NCI-H1092 (cell line): ENCODE measurements around the gene HAP1.
"Not testable (repeated sequence)": the region's sequence is repeated elsewhere in the genome, so short reads cannot be mapped to it uniquely, and the experiment has no call there.

Experiments
- DNase-seq: peaks from one replicate; lab custom pipeline; 2025; lab: John Stamatoyannopoulos, UW

Gene HAP1, protein sequence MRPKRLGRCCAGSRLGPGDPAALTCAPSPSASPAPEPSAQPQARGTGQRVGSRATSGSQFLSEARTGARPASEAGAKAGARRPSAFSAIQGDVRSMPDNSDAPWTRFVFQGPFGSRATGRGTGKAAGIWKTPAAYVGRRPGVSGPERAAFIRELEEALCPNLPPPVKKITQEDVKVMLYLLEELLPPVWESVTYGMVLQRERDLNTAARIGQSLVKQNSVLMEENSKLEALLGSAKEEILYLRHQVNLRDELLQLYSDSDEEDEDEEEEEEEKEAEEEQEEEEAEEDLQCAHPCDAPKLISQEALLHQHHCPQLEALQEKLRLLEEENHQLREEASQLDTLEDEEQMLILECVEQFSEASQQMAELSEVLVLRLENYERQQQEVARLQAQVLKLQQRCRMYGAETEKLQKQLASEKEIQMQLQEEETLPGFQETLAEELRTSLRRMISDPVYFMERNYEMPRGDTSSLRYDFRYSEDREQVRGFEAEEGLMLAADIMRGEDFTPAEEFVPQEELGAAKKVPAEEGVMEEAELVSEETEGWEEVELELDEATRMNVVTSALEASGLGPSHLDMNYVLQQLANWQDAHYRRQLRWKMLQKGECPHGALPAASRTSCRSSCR

DNA sequence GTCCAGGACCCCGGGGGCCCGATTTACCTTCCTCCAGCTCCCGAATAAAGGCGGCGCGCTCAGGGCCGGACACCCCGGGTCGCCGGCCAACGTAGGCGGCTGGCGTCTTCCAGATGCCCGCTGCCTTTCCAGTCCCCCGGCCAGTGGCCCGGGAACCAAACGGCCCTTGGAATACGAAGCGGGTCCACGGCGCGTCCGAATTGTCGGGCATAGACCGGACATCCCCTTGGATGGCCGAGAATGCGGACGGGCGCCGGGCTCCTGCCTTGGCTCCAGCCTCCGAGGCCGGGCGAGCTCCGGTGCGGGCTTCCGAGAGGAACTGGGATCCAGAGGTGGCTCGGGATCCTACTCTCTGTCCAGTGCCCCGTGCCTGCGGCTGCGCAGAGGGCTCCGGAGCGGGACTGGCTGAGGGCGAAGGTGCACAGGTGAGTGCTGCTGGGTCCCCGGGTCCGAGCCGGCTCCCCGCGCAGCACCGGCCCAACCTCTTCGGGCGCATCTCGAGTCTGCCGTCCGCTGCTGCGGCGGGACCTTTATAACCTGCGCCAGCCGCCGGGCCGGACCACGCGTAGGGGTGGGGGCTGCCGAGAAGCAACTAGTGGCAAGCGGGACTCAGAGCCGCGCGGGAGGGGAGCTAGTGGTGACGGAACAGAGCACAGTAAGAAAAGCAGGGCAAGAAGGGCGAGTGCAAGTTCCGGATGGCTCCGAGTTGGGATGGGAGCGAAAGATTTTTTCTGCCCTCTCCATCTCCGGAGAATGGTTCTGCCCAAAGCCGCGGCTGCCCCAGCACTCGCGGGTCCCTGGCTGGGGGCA lies at the start of gene HAP1:
Gene HAP1 (minus strand): TSS at position 505 of the 810 bp plus-strand sequence. CDS start 9 bp downstream, at position 496.
- no peak for DNase-seq

DNA sequence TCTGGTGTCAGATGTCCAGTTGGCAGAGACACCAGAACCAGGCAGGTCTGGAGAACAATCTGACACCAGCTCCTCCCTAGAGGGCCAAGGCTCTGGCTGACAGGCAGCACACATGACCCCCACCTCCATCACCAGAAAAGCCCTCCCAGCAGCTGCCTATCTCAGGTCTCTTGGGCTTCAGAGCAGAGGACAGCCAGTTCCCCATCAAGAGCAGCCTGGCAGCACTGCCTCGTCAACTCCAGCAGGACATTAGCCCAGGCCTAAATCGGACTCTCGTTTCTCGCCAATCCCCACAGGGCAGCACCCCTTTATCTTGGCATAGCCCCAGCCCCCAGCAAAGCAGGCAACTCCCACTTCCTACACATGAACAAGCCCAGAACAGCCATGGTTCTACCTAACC lies 47.7 kb upstream of the HAP1 start:
- no peak for DNase-seq

DNA sequence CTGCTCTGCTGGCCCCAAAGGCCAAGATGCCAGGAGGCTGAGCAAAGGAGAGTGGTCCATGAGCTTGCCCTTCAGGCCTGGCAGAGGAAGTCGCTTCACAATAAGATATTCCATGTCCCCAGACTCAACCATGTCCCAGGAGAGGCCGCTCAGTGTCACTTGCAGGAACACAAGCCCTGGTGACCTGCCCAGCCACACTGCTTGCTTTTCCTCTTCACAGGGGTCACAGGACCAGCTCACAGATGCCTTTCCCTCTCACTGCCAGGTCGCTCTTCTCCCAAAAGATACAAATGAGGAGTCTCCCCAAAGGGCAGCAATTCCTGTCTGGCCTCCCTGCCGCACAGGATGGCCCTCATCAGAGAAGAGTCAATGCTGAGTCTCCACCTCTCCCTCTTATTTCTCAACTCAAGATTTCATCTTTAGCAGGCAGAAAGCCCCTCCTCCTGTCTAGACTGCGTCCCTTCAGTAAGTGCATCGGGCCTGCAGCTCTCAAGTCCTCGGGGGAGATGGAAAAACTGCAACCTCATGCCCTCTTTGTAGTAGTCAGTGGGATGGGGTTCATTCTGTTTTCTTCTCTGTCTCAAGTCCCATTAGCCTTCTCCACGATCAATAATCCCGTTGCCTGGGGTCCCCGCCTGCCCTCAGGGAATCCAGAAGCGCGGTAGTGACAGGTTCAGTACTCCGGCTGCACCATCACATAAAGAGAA lies 47.1 kb upstream of the HAP1 start:
- no peak for DNase-seq

DNA sequence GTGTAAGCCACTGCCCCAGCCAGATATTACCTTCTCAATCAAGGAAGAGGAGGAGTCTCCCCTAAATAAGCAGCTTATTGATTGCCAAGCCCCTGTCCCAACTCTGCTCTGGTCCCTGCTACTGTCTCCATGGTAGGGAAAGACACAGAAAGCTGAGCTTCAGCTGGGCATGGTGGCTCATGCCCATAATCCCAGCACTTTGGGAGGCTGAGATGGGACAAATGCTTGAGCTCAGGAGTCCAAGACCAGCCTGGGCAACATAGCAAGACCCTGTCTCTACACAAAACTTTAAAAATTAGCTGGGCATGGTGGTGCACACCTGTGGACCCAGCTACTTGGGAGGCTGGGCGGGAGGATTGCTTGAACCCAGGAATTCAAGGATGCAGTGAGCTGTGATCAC lies 45.5 kb upstream of the HAP1 start:
- no peak for DNase-seq

DNA sequence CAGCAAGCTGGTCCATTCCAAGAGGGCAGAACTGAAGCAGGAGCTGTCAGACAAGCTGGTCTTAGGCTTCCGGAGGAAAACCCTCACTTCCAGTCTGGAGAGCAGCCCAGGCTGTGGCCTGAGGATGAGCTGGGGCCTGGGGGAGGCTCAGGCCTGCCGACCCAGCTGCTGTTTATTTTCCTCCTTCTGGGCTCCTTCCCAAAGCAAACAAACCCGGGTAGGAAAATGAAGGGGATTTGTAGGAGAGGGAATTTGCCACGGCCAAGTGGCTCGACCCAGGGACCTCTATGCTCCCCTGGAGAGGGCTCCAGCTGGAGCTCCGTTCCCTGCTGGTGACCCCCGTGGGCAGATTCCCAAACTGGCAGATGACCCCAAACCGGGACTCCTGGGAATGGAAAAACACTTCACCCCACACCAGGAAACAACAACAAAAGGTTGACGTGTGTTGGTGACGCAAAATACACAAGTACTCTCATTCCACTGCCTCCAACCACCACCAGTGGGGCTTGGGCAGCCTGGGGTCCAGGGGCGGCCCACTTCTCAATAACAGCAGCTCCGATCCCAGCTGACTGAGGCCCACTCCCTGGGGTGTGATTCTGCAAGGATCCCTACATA lies 43.2 kb upstream of the HAP1 start:
- DNase-seq = peak; percentile 93

DNA sequence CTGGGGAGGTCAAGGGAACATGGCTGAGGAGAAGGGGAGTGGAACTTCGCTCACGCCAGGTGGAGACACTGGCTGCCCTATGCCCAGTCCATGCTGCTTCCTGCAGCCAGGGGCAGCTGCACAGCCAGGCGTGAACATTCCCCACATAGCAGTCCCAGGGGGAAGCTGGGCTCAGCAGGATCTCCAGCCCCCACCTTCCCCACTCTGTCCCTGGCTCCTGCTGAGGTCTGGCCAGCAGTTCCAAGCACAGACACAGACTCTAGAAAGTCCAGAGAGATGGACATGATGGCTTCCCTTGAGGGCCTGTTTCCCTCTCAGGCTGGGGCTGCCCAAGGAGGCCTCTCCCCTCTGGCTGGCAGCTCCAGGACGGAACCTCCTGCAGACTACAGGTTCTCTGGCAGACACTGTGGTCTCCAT lies 42.7 kb upstream of the HAP1 start:
- peak; percentile 67 for DNase-seq

DNA sequence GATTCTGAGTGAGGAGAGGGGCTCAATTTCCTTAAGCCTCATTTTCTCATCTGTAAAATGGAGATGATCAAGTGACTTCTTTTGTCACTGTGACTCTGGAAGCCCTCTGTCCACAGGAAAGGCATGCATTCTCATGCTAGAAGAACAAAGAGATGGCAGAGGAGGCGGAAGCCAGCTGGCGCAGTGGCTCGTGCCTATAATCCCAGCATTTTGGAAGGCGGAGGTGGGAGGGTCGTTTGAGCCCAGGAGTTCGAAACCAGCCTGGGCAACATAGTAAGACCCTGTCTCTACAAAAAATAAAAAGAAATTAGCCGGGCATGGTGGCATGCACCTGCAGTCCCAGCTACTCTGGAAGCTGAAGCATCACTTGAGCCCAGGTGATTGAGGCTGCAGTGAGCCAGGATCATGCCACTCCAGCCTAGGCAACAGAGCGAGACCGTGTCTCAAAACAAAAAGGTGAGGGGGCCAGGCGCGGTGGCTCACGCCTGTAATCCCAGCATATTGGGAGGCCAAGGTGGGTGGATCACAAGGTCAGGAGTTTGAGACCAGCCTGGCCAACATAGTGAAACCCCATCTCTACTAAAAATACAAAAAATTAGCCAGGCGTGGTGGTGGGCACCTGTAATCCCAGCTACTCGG lies 41.9 kb upstream of the HAP1 start:
- not testable (repeated sequence) for DNase-seq

DNA sequence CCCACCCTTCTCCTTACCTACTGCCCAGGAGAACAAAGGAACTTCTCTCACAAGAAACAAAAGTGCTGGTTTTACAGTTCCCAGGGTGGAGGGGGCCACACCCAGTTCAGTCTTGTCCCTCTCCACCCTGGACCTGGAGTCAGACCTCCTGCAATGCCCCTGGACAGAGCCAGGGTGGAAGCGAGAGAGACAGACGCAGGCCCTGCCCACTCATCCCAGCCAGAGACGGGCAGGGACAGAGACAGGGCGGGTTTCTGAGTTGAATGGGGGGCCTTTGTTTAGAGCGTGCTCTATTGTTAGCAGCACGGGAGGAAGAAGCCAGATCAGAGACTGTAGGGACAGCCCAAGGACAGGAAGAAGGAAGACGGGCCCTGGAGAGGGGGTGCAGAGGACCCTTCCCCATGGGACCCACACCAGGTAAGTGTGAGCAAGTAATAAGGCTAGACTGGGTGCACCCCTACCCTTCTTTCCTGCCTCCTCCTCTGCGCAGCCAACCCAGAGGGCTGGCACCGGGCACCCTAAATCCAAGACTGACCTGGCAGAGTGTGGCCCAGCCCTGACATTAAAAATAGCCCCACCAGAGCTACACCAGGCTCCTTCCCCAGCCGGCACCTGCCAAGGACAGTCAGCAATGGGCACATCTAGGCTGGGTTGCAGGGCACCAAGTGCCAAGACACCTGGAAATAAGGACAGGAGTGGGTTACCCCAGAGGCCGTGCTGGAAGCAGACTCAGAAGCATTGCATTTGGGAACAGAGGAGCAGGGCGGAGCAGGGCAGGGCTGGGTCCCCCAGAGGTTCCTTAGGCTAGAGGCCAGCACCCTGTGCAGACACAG lies 41.2 kb upstream of the HAP1 start:
- DNase-seq = no peak

DNA sequence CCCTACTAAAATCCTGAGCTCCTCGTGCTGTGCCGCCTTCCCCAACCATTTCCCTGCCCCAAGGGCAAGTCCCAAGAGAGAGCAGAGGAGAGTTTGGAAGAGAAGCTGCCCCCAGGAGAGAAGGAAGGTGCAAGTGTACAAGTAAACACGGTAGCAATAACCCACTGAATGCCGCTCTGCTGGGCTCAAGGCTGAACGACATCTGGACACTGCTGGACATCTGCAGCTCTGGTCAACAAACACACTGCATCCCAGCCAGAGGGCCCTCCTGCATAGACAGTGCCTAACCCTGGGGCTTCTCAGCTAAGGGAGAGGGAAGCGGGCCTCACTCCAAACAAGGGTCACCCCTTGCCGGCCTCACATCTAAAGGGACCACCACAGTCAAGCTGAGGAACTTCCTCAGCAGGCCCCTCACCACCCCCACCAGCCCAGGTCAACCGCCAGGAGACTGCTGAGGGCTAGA lies 39.3 kb upstream of the HAP1 start:
- no peak for DNase-seq

DNA sequence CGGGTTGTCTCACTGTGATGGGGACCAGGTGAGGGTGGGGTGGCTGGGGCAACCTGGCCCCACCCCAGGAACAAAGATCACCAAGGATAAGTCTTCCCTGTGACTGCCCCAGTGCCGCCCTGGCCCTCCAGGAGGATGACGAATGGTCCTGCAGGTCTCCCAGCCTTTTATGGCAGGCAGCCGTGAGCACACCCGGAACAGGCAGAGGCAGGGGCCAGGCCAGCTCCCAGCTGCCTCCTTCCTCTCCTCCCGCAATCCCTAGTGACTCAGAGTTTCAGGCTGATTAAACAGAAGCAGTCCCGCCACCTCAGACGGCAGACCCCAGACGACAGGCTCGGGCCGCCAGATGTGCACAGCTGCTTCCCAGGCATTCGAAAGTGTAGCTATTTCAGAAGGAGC lies 38.7 kb upstream of the HAP1 start:
- DNase-seq = no peak

DNA sequence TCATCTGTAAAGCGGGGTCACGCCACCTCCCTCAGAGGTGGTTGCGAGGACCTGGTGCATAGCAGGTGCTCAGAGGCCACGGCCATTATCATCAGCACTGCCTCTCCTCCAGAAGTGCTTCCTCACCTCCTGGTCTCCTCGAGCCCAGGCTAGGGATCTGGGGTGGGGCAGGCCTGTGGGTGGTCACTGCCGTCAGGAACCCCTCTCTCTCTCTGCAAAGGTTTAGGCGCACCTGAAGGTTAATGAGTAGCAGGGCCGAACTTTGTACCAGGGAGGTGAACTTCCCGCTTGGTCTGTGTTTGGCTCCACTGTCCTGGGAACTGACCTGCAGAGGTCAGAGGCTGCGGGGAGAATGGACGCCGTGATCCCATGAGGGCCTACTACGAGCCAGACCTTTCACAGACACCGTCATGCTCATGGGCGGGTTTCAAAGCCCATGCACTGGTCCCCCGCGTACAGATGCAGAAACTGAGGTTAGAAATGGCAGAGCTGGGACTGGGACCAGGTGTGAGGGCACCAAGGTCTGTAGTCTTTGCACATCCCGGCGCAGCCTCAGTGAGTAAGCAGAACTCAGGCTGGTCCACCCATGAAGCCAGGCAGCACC lies 38.2 kb upstream of the HAP1 start:
- no peak for DNase-seq

DNA sequence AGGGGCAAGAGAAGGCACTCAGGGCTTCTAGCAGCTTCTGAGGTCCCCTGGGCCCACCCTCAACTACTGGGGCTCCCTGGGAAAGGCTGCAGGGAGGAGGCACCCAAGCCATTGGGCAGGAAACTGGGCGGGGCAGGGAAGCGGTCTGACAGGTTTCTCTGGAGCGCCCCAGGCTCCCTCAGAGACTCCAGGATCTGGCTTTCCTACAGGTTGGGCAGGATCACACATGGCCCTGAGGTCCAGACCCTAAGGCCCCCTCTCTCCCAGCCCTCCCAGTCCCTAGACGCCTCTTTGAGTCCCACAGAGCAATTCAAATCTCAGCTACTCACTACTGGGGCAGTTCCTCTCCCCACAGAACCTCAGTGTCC lies 37.8 kb upstream of the HAP1 start:
- DNase-seq = no peak

DNA sequence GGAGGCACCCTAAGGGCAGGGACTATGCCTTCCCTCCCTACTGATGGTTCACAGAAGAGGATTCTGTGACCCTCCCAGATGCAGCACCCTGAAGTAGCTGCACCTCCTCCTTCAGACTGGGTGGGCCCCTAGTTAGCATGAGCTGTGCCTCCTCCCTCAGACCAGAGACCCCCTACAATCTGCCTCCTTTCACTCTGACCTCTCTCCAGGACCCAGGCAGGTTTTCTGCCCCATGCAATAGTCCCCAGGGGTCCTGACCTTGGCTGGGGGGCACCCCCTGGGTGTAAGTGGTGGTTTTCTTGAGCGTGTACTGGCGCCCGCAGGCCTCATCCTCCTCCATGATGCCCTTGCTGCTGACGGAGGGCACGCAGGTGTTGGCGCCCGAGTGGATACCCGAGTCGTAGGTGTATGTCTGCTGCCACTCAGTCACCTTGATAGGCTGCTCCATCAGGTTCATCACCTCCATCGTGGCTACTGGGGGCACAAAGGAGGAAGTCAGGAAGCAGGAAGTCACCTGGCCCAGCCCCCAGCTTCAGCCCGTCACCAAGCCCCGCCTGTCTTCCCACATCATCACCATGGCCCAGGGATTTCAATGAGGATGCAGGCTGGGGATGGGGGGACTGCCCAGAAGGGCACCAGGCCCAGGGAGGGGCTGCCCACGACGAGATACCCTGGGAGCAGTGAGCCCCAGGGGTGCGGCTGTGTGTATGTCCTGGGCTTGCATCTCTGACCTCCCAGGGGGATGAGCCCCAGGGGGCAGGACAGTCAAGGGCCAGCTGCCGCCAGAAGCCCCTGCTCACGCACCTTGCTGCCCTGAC lies 37.2 kb upstream of the HAP1 start:
- no peak for DNase-seq

DNA sequence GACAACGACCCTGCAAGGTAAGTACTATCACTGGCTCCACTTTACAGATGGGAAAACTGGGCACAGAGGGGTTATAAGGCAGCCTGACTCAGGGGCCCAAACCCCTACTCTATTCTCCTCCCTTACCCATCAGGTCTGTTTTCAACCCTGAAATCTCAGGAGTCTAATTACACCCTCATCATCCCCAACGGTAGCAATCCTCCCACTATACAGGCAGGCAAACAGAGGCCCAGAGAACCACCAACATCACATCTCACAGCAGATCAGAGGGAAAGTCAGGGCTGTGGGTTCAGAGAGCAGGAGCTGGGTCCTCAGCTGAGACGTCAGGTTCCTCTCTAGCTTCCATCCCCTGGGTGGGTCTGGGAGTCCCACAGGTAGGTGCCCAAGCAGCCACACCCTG lies 35.5 kb upstream of the HAP1 start:
- no peak for DNase-seq

DNA sequence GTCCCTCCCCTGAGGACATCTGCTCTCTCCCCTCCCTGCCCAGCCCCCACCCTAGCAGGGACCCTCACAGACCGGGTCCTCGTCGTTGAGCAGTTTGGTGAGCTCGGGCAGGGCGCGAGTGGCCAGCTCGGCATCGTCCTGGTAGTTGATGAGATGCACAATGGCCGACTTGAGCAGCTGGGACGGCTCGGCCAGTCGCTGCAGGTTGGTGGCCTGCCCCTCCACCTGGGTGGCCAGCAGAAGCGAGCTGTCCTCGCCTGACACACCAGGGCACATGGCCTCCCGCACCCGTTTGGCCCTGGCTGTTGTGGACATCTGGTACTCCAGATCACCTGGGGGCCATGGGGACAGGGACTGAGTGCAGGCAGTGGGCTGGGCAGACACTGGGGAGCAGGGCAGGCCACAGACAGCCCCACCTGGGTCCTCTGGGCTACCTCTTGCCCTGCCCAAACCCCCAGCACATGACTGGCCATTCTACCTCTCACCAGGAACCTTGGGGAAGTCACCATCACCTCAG lies 35.0 kb upstream of the HAP1 start:
- no peak for DNase-seq

DNA sequence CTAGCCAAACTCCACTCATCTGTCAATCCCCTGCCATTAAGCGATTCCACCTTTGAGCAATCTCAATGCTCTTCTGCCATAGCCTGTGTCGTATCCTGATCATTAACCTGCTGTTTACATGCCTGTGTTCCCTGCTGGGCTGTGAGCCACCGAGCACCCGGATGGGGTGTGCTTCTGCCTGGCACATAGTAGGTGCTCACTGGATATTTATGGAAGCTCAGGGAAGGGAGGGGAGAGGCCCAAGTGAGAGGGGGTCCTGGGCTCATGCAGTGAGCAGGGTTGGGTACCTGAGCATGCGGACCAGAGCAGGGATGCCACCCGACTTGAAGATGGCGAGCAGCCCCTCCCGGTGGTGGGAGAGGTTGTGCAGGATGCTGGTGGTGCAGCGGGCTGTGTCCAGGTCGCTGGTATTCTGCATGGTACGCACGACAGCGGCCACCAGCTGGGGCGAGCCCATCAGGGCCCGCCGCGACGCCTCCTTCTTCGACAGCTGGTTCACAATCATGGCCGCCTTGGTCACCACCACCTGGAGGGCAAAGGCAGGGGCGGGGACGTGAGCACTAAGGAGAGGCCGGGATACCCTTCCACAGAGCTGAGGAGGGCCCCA lies 34.3 kb upstream of the HAP1 start:
- no peak for DNase-seq

DNA sequence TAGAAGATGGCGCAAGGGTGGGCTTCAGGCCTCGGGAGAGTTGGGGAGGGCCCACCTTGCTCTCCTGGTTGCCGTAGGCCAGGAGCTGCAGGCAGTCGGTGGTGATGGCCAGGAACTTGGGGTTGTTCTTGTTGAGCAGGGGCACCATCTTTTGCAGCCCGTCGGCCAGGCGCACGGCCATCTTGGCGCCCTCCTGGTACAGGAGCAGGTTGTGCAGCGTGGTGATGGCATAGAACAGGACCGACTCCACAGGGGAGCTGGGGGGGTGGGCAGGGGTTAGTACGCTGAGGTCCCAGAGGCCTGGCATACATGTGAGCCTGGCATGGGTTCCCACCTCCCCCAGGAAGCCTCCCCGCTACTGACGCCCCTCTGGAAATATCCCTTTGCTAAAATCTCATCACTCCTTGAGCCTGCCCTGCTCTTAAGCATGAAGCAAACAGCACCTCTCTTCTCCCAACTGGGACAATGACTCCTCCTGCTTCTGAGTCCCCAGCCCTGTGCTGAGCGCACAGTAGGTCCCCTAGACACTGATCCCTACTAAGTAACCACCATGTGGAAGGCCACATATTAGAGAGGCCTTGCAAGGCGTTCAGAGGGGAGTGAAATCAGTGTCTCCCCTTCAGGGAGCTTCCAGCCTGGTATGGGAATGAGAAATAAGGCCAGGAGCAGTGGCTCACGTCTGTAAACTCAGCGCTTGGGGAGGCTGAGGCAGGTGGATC lies 33.0 kb upstream of the HAP1 start:
- DNase-seq = no peak

DNA sequence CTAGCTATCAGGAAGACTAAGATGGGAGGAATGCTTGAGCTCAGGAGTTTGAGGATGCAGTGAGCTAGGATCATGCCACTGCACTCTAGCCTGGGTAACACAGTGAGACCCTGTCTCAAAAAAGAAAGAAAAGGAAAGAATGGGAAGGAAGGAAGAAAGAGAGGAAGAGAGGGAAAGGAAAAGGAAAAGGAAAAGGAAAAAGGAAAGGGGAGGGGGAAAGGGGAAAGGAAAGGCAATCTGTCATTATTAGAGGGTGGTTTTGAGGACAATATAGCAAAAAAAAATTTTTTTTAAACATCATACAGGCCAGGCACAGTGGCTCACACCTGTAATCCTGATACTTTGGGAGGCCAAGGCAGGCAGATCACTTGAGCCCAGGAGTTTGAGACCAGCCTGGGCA lies 31.7 kb upstream of the HAP1 start:
- DNase-seq = no peak
